Neural progenitor cell (in vitro differentiated cells): ENCODE results near the gene PPM1N. TPM values are rescaled to one million over a fixed set of nuclear protein-coding genes. Genes with fewer than 3 reads are reported as not detected.

Experiments
- DNase-seq: peaks from one replicate; pipeline ENCODE4 v3.0.0-alpha.2; 2016; ENCODE audit warnings: low spot score
- H2AFZ ChIP-seq: fragments of 200-600 bp; sonication (generic); replicated peaks from 2 replicates; pipeline ENCODE4 v1.6.1; 2016; ENCODE audit warnings: antibody characterized with exemption
- H3F3A ChIP-seq: fragments of 200-600 bp; sonication (generic); 2 replicates; pipeline ENCODE4 v1.6.1; 2016; ENCODE audit warnings: antibody characterized with exemption, low read depth
- H3K27ac ChIP-seq: fragments of 200-600 bp; sonication (generic); 2 replicates; pipeline ENCODE4 v1.5.1; 2016; ENCODE audit warnings: mild to moderate bottlenecking
- H3K27me3 ChIP-seq: fragments of 200-600 bp; sonication (generic); 2 replicates; pipeline ENCODE4 v1.6.1; 2016; ENCODE audit warnings: mild to moderate bottlenecking, moderate library complexity
- H3K36me3 ChIP-seq: fragments of 200-600 bp; sonication (generic); 2 replicates; pipeline ENCODE4 v1.5.1; 2016
- H3K4me1 ChIP-seq: fragments of 200-600 bp; sonication (generic); 2 replicates; pipeline ENCODE4 v1.6.1; 2016; ENCODE audit warnings: mixed run types
- H3K4me2 ChIP-seq: fragments of 200-600 bp; sonication (generic); 2 replicates; pipeline ENCODE4 v1.6.1; 2016
- H3K4me3 ChIP-seq: fragments of 200-600 bp; sonication (generic); 2 replicates; pipeline ENCODE4 v1.5.1; 2016
- H3K79me2 ChIP-seq: fragments of 200-600 bp; sonication (generic); 2 replicates; pipeline ENCODE4 v1.6.1; 2016; ENCODE audit warnings: low read depth
- H3K9ac ChIP-seq: fragments of 200-600 bp; sonication (generic); 2 replicates; pipeline ENCODE4 v1.6.1; 2016
- H3K9me3 ChIP-seq: fragments of 200-600 bp; sonication (generic); 2 replicates; pipeline ENCODE4 v1.5.1; 2016; ENCODE audit warnings: low read depth
- H4K20me1 ChIP-seq: fragments of 200-600 bp; sonication (generic); 2 replicates; pipeline ENCODE4 v1.6.1; 2016; ENCODE audit warnings: low read depth
- H3K27ac Mint-ChIP-seq: 3 replicates; pipeline ENCODE4 v1.8.0; 2021; ENCODE audit warnings: mixed read lengths
- H3K27me3 Mint-ChIP-seq: 2 replicates; pipeline ENCODE4 v1.8.0; 2022; ENCODE audit warnings: low read depth, mild to moderate bottlenecking, inconsistent platforms, moderate library complexity, mixed read lengths; ENCODE audit not compliant: insufficient read depth
- H3K36me3 Mint-ChIP-seq: 3 replicates; pipeline ENCODE4 v1.8.0; 2021; ENCODE audit warnings: mixed read lengths
- H3K4me1 Mint-ChIP-seq: 3 replicates; pipeline ENCODE4 v1.8.0; 2021; ENCODE audit warnings: mixed read lengths
- H3K4me3 Mint-ChIP-seq: 3 replicates; pipeline ENCODE4 v1.8.0; 2021; ENCODE audit warnings: mild to moderate bottlenecking, moderate library complexity, mixed read lengths
- H3K9me3 Mint-ChIP-seq: 3 replicates; pipeline ENCODE4 v1.8.0; 2020; ENCODE audit warnings: mixed read lengths
- CTCF ChIP-seq: fragments of 200-600 bp; sonication (generic); IDR thresholded peaks from 2 replicates; pipeline ENCODE4 v1.5.1; 2017; ENCODE audit warnings: antibody characterized with exemption, mild to moderate bottlenecking
- EZH2 ChIP-seq: fragments of 200-600 bp; sonication (generic); IDR thresholded peaks from 2 replicates; pipeline ENCODE4 v1.6.1; 2017; ENCODE audit warnings: antibody characterized with exemption, mild to moderate bottlenecking, moderate library complexity
- EZH2phosphoT487 ChIP-seq: fragments of 200-600 bp; sonication (generic); IDR thresholded peaks from 2 replicates; pipeline ENCODE4 v1.6.1; 2017; ENCODE audit warnings: antibody characterized with exemption
- total RNA-seq: library from RNA; depleted of rRNA; stranded (reverse); fragments of >200 nt; gene quantifications from 2 replicates; pipeline ENCODE4 v1.2.3, GENCODE V29; 2015; ENCODE audit warnings: low replicate concordance

PPM1N gene
- total RNA-seq, 1 donor from 2014 or later: 2.4 TPM

DNA sequence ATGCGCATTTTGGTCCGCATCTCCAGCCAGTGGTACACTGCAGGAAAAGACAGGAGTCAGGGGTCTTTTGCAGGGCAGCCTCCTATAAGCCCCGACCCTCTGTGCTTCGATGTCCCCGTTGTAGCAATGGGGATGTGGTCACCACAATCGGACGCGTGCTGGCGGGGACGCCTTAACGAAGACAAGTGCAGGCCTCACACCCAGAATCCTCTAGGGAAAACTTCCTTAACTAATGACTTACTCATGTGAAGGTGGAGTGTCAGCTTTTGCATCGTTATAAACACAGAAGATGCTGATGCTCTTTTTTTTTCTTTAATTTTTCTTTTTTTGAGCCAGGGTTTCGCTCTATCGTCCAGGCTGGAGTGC lies 31.2 kb downstream of the PPM1N start:
- Histone ChIP-seq H2AFZ (peak overlapping the region; percentile 95), H3K27me3 (peaks cover 13% of the 10 kb centered on the region), H3K4me3 (peak overlapping the region; percentile 53), H3F3A (peaks cover 36% of the 10 kb centered on the region), H3K27ac (no peak overlapping the region), H3K9me3 (no peaks in the 10 kb centered on the region), H4K20me1 (no peaks in the 10 kb centered on the region), H3K4me1 (peaks cover 7% of the 10 kb centered on the region), H3K79me2 (no peaks in the 10 kb centered on the region), H3K36me3 (no peaks in the 10 kb centered on the region), H3K9ac (no peak overlapping the region), H3K4me2 (peak overlapping the region; percentile 83)
- peaks cover 15% of the 10 kb centered on the region for H3K9me3 Mint-ChIP-seq
- H3K36me3 Mint-ChIP-seq: peaks cover 19% of the 10 kb centered on the region
- peak overlapping the region; percentile 67 for H3K4me3 Mint-ChIP-seq
- DNase-seq: no peak
- no peak overlapping the region for H3K27ac Mint-ChIP-seq
- peaks cover 14% of the 10 kb centered on the region for H3K4me1 Mint-ChIP-seq
- TF ChIP-seq EZH2phosphoT487: no peak
- TF ChIP-seq EZH2: no peak
- TF ChIP-seq CTCF: no peak
- H3K27me3 Mint-ChIP-seq: peaks cover 11% of the 10 kb centered on the region

- Histone ChIP-seq H3K27me3 (peaks cover 13% of the 10 kb centered on the region), H3K4me2 (no peak overlapping the region), H3K9me3 (no peaks in the 10 kb centered on the region), H2AFZ (no peak overlapping the region), H3K4me3 (no peak overlapping the region), H3K9ac (no peak overlapping the region), H4K20me1 (no peaks in the 10 kb centered on the region), H3K36me3 (no peaks in the 10 kb centered on the region), H3F3A (peaks cover 29% of the 10 kb centered on the region), H3K79me2 (no peaks in the 10 kb centered on the region), H3K27ac (no peak overlapping the region), H3K4me1 (peaks cover 7% of the 10 kb centered on the region)
- TF ChIP-seq EZH2 (no peak), CTCF (no peak), EZH2phosphoT487 (no peak)
- peaks cover 15% of the 10 kb centered on the region for H3K9me3 Mint-ChIP-seq
- no peak overlapping the region for H3K27ac Mint-ChIP-seq
- peaks cover 11% of the 10 kb centered on the region for H3K27me3 Mint-ChIP-seq
- peaks cover 17% of the 10 kb centered on the region for H3K36me3 Mint-ChIP-seq
- DNase-seq: no peak
- H3K4me1 Mint-ChIP-seq: peaks cover 14% of the 10 kb centered on the region
- H3K4me3 Mint-ChIP-seq: no peak overlapping the region
Measured at GRCh38 chr19:45531349-45531748, 33.1 kb downstream of the PPM1N start.

GRCh38 chr19:45539459-45539858 lies 41.2 kb downstream of the PPM1N start:
- H3K27me3 ChIP-seq: no peaks in the 10 kb centered on the region
- Mint-ChIP-seq H3K27me3 (no peaks in the 10 kb centered on the region), H3K36me3 (peaks cover 5% of the 10 kb centered on the region), H3K27ac (no peak overlapping the region), H3K9me3 (no peaks in the 10 kb centered on the region), H3K4me3 (no peak overlapping the region), H3K4me1 (no peaks in the 10 kb centered on the region)
- H2AFZ ChIP-seq: no peak overlapping the region
- no peak overlapping the region for H3K27ac ChIP-seq
- no peaks in the 10 kb centered on the region for H4K20me1 ChIP-seq
- H3K9ac ChIP-seq: no peak overlapping the region
- DNase-seq: no peak
- H3K9me3 ChIP-seq: no peaks in the 10 kb centered on the region
- no peaks in the 10 kb centered on the region for H3F3A ChIP-seq
- no peak overlapping the region for H3K4me3 ChIP-seq
- no peaks in the 10 kb centered on the region for H3K36me3 ChIP-seq
- no peaks in the 10 kb centered on the region for H3K4me1 ChIP-seq
- TF ChIP-seq CTCF: no peak
- no peak for TF ChIP-seq EZH2phosphoT487
- TF ChIP-seq EZH2: no peak
- H3K4me2 ChIP-seq: no peak overlapping the region
- no peaks in the 10 kb centered on the region for H3K79me2 ChIP-seq

DNA sequence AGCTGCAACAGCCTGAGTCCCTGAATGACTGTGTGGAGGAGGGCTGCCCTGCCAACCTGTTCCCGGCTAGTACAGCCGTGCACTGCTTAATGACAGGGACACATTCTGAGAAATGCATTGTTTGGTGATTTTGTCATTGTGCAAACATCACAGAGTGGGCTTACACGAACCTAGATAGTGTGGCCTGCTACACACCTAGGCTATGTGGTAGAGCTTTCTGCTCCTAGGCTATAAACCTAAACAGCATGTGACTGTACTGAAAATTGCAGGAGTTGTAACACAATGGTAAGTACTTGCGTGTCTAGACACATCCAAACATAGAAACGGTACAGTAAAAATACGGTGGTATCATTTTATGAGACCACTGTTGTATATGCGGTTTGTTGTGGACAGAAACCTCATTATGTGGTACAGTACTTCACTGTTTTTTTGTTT lies 44.0 kb downstream of the PPM1N start:
- no peaks in the 10 kb centered on the region for H3K9me3 Mint-ChIP-seq
- TF ChIP-seq EZH2 (no peak), EZH2phosphoT487 (no peak), CTCF (no peak)
- no peaks in the 10 kb centered on the region for H3K36me3 Mint-ChIP-seq
- Histone ChIP-seq H3K36me3 (no peaks in the 10 kb centered on the region), H4K20me1 (no peaks in the 10 kb centered on the region), H3K27me3 (no peaks in the 10 kb centered on the region), H3K9ac (no peak overlapping the region), H3K79me2 (no peaks in the 10 kb centered on the region), H3K4me1 (no peaks in the 10 kb centered on the region), H3F3A (no peaks in the 10 kb centered on the region), H3K4me2 (no peak overlapping the region), H3K9me3 (no peaks in the 10 kb centered on the region), H2AFZ (no peak overlapping the region), H3K27ac (no peak overlapping the region), H3K4me3 (no peak overlapping the region)
- no peak overlapping the region for H3K27ac Mint-ChIP-seq
- no peaks in the 10 kb centered on the region for H3K27me3 Mint-ChIP-seq
- no peak overlapping the region for H3K4me3 Mint-ChIP-seq
- no peak for DNase-seq
- H3K4me1 Mint-ChIP-seq: no peaks in the 10 kb centered on the region
